Ammon's horn (tissue), 1 donor: ENCODE results near the gene MORN4.

ENCODE experiments used
- DNase-seq: peaks from one replicate; pipeline ENCODE4 v3.0.0-alpha.2; 2016; ENCODE audit warnings: low spot score

The MORN4 gene

GRCh38 chr10:97573672-97574071 lies 59.6 kb downstream of the MORN4 start:
- DNase-seq = no peak

GRCh38 chr10:97573021-97573420 lies 60.3 kb downstream of the MORN4 start:
- no peak for DNase-seq

DNA sequence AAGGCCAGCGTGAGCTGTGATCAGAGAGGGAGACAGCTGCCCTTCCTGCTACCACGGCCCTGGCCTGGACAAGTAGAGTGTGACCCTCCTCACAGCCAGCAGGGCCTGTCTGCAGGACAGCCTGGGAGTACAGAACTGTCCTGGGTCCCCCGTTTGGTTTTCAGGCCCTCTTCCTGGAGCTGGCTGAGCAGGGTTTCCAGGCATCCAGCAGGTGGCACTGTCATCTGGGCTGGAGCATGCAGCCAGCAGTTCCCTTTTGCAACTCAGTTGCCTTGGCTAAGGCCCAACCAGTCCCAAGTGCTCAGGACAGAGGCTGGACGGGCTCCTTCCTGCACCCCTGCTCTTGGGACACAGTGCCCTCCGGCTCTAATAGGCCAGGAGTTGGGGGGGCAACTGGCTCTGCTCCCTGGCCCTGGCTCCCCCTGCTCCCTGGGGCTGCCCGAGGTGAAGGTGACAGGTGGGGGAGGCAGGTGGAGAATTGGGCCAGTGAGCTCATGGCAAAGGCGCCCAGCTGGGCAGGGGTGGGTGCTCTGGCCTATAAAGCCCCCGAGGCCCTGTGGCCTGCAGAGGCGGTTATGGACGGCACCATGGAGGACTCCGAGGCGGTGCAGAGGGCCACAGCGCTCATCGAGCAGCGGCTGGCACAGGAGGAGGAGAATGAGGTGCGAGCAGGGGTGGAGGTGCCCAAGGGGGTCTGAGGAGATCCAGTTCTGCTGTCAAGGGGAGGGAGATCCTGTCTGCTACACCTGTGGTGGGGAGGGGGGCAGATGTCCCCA lies 60.9 kb downstream of the MORN4 start, which contains the start of gene ANKRD2:
TSS of gene ANKRD2 (plus strand) at position 566 of the 776 bp plus-strand sequence. CDS start at position 576, 10 bp downstream.
- peak; percentile 93 for DNase-seq

DNA sequence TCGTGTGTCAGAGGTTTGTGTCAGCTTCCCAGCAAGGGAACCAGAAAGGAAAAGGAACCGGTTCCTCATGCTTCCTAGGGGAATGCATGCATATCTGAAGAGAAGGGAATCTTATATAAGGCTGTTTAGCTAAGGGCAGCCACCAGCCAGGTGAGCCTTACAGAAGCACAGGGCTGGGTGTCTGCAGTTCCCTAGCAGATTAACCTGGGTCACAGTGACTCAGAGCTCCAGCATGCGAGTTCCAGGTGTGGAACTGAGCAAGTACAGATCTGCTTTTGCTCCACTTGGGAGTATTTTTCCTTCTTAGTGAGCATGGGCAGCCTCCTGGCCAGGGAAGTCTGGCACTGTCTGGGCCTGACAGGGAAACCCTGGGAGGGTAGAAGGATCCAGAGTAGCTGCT lies 61.7 kb downstream of the MORN4 start:
- DNase-seq = no peak

DNA sequence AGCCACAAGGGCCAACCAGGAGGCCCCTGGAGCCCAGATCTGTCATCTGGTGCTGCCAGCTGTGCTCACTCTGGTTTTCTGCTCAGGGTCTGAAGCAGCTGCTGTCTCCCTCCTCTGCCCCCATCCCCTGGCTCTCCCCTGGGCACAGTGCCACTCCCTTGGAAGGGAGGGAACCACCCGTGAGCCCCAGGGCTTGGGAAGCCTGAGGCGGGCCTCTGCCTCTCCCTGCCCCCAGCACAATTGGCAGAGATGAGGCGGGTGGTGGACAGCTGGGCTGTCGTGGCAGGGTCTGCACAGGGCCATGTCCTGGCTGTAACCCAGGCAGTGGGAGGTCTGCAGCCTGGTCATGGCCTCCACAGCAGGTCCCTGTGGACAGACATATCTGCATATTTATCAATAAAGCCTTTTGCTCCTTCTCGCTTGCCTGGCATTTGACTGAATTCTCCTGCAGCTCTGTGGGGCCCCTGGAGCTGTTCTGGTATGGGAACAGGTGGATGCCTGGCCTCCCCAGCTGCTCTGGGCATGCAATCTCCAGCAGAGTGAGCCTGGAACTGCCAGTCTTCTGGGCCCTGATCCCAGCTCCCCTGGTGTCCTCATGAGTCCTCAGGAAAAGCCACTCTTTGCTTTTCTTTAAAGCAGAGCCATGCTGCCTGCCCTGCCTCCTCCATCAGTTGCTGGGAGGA lies 62.4 kb downstream of the MORN4 start:
- no peak for DNase-seq

GRCh38 chr10:97570146-97570788 lies 63.0 kb downstream of the MORN4 start:
- no peak for DNase-seq

DNA sequence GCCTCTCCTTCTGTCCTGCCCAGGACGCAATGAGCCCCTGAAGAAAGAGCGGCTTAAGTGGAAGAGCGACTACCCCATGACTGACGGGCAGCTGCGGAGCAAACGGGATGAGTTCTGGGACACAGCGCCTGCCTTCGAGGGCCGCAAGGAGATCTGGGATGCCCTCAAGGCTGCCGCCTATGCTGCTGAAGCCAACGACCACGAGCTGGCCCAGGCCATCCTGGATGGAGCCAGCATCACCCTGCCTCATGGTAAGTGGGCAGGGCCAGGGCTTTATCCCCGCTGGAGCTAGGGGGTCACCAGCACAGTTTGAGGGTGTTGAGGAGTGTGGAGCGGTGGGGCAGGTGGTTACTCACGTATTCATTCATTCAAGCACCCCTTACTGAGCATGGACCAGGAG lies 65.4 kb downstream of the MORN4 start:
- DNase-seq = no peak

GRCh38 chr10:97566336-97566996 lies 66.8 kb downstream of the MORN4 start:
- no peak for DNase-seq

DNA sequence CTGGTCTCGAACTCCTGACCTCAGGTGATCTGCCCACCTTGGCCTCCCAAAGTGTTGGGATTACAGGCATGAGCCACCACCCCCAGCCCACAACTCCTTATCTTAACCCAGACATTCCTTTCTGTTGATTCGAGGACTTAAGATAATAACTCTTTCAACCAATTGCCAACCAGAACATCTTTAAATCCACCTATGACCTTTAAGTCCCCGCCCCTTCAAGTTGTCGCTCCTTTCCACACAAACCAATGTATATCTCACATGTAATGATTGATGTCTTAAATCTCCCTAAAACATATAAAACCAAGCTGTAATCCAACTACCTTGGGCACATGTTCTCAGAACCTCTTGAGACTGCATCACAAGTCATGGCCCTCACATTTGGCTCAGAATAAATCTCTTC lies 68.5 kb downstream of the MORN4 start:
- no peak for DNase-seq
